Measurements from ENCODE around the gene BOLA2.
"Not testable (repeated sequence)": the region's sequence is repeated elsewhere in the genome, so short reads cannot be mapped to it uniquely, and the experiment has no call there.

DNA sequence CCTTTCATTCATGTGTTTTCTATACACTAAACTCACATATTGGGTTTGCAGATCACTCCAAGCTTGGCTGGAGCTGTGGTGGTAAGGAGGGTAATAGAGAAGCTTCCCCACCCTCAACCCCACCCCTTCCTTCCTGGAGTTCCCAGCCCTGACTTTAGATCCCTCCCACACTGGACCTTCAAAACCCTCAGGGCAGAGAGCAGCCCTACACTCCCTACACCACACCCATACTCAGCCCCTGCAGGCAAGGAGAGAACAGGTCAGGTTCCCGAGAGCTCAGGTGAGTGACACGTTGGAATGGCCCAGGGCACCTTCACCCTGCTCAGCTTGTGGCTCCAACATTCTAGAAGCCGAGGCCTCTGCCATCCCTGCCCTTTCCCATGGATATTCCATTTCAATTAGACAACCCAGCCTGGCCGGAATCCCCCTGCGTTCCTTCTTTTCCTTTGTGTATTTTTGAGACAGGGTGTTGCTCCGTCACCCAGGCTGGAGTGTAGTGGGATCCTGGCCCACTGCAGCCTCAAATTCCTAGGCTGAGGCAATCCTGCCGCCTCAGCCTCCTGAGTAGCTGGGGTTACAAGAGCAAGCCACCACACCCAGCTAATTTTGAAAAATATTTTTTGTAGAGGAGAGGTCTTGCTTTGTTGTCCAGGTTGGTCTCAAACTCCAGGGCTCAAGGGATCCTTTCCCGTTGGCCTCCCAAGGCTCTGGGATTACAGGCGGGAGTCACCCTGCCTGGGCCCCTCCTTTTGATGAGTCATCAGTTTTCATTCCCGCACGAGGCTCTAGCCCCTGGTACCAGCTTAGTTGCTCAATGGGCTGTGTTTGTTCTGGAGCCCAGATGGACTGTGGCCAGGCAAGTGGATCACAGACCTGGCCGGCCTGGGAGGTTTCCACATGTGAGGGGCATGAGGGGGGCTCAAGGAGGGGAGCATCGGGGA is 5.8 kb upstream of the BOLA2 start, which contains the start of gene SULT1A4:
- TF ChIP-seq, protein P1, sequence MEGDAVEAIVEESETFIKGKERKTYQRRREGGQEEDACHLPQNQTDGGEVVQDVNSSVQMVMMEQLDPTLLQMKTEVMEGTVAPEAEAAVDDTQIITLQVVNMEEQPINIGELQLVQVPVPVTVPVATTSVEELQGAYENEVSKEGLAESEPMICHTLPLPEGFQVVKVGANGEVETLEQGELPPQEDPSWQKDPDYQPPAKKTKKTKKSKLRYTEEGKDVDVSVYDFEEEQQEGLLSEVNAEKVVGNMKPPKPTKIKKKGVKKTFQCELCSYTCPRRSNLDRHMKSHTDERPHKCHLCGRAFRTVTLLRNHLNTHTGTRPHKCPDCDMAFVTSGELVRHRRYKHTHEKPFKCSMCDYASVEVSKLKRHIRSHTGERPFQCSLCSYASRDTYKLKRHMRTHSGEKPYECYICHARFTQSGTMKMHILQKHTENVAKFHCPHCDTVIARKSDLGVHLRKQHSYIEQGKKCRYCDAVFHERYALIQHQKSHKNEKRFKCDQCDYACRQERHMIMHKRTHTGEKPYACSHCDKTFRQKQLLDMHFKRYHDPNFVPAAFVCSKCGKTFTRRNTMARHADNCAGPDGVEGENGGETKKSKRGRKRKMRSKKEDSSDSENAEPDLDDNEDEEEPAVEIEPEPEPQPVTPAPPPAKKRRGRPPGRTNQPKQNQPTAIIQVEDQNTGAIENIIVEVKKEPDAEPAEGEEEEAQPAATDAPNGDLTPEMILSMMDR (IDR thresholded peaks at IDR 0.05): not testable (repeated sequence)
- not testable (repeated sequence) for TF ChIP-seq POLR2A (IDR thresholded peaks at IDR 0.05)
